ENCODE data around the gene NLRP4. TPM values are rescaled to one million over a fixed set of nuclear protein-coding genes. Genes with fewer than 3 reads are reported as not detected.
"Not testable (repeated sequence)": the region's sequence is repeated elsewhere in the genome, so short reads cannot be mapped to it uniquely, and the experiment has no call there.

Gene NLRP4
- total RNA-seq, 1 experiment from 2014 or later: not detected

- DNase-seq (ENCODE audit: low read depth): no peak
Observed at GRCh38 chr19:55898911-55899310, 62.6 kb downstream of the NLRP4 start.

GRCh38 chr19:55901369-55902079 lies 65.2 kb downstream of the NLRP4 start:
- DNase-seq (ENCODE audit: low read depth): no peak

GRCh38 chr19:55902080-55902751 lies 65.9 kb downstream of the NLRP4 start:
- DNase-seq (ENCODE audit: low read depth): no peak

DNA sequence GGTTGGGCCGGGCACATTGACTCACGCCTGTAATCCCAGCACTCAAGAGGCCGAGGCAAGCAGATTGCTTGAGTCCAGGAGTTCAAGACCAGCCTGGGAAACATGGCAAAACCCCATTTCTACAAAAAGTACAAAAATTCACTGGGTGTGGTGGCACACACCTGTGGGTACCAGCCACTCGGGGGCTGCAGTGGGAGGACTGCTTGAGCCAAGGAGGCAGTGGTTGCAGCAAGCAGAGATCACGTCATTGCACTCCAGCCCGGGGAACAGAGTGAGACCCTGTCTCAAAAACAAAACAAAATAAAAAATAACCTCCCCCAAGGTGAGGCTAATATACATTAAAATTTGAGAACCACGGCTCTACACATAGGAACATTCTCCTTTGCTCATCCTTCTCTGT lies 70.9 kb downstream of the NLRP4 start:
- DNase-seq (ENCODE audit: low read depth): no peak

DNA sequence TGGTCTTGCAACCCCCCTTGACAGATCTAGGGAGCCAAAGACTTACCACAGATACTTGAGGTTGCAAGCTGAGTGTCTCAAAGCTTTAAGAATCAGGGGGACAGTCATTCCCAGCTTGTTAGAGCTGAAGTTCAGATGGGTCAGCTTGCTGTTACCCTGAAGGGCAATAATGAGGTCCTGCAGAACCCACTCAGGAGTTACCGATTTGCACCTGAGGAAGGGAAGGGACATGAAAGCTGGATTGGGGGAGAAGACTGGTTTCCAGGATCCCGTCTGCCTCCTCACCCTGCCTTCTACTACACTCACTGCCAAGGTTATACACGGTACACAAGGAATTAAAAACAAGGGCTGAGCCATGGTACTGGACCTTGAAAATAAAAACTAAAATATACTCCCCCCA lies 71.4 kb downstream of the NLRP4 start:
- DNase-seq (ENCODE audit: low read depth): no peak

DNA sequence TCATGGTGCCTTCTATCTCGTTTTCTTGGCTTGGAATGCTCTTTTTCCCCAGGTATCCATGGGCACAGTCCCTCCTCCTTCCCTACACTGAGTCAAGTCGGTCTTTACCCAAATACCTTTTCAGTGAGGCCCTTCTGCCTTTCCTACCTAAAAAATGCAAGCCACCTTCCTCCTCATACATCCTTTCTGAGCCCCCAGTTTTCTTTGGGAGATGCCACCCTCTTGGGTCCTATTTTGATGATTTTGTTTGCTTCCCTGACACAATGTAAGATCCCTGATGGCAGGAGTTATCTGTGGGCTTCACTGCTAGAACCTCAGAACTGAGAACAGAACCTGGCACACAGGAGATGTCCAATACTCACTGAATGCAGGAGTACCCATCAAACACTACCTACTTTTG lies 73.5 kb downstream of the NLRP4 start:
- no peak for DNase-seq (ENCODE audit: low read depth)

GRCh38 chr19:55912916-55913315 lies 76.6 kb downstream of the NLRP4 start:
- DNase-seq (ENCODE audit: low read depth): no peak

GRCh38 chr19:55913643-55914268 lies 77.4 kb downstream of the NLRP4 start:
- DNase-seq (ENCODE audit: low read depth): no peak

DNA sequence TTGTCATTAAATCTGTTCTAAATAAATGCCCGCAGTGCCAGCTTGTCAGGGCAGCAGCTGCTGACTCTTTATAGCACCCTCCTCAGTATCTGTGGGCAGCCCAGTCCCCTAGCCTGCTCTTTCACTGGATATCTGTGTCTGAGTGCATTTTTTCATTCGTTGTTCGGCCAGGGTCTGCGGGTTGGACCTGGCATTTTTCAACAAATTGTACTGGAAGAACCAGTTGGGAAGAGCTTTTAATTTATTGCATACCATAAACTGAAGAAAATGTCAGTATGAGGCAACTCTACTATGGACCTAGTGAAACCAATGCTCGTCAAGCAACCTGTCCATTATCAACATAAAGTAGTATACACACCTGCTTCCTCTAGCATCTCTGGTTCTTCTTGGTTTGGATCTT lies 87.2 kb downstream of the NLRP4 start:
- DNase-seq (ENCODE audit: low read depth): no peak

DNA sequence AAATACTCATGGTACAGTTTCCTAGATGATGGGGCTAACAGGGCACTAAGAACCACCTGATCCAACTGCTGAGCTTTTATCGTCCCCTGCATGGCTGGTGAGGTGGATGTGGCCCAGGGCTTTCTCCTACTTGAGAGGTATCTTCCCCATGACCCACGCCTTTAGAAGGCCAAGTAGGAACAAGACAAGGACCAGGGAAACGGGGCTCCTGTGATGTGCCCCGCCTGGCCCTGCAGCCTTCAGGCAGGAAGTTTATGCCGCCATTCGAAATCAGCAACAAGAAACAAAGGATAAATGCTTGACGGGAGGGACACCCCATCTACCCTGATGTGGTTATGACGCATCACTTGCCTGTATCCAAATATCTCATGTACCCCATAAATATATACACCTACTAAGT lies 91.7 kb downstream of the NLRP4 start:
- DNase-seq (ENCODE audit: low read depth): no peak

DNA sequence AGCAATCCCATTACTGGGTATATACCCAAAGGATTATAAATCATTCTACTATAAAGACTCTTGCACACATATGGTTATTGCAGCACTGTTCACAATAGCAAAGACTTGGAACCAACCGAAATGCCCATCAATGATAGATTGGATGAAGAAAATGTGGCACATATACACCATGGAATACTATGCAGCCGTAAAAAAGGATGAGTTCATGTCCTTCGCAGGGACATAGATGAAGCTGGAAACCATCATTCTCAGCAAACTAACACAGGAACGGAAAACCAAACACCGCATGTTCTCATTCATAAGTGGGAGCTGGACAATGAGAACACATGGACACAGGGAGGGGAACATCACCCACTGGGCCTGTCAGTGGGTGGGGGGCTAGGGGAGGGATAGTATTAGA lies 92.9 kb downstream of the NLRP4 start:
- not testable (repeated sequence) for DNase-seq (ENCODE audit: low read depth)

DNA sequence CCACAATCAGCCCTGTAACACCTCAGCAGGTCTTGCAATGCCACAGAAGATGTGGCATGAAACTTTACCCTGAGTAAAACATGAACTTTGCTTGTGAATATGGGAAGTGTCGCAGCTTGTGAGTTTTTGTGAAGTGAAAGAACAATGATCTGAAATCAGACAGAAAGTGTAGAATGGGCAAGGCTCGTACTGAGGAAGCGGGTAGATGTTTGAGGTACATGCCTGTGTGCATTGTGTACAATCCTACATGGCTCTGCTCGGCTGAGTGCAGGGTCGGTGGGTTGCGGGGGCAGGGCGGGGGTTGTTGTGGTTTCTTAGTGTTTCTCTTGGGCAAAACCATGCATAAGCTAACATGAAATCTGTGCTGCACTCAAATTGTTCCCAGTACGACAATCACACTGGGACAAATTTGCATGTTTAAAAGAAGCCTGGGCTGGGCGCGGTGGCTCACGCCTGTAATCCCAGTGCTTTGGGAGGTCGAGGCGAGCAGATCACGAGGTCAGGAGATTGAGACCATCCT lies 94.7 kb downstream of the NLRP4 start:
- DNase-seq (ENCODE audit: low read depth): no peak

Other genes with a start within 250 kb of the NLRP4 start
- 4.7 and 7.4 TPM in 2 replicates for gene FIZ1, start 237.0 kb upstream of the NLRP4 start, total RNA-seq (2014; rRNA removed)
- gene ZNF524, start 236.3 kb upstream of the NLRP4 start, total RNA-seq (2014; rRNA removed): 13.4 and 14.0 TPM in 2 replicates
- gene ZNF865, start 230.9 kb upstream of the NLRP4 start, total RNA-seq (2014; rRNA removed): 2.2 and 3.0 TPM in 2 replicates
- gene ZNF784, start 212.0 kb upstream of the NLRP4 start, total RNA-seq (2014; rRNA removed): 3.3 and 5.5 TPM in 2 replicates
- gene ZNF580, start 195.5 kb upstream of the NLRP4 start, total RNA-seq (2014; rRNA removed): 8.7 and 15.3 TPM in 2 replicates
- gene ZNF581, start 192.9 kb upstream of the NLRP4 start, total RNA-seq (2014; rRNA removed): 11.4 and 15.4 TPM in 2 replicates
- gene CCDC106, start 188.3 kb upstream of the NLRP4 start, total RNA-seq (2014; rRNA removed): 14.2 and 15.3 TPM in 2 replicates
- 168 and 174 TPM in 2 replicates for gene U2AF2, start 181.5 kb upstream of the NLRP4 start, total RNA-seq (2014; rRNA removed)
- gene EPN1, start 161.3 kb upstream of the NLRP4 start, total RNA-seq (2014; rRNA removed): 126 and 145 TPM in 2 replicates
- gene NLRP9, start 98.1 kb upstream of the NLRP4 start, total RNA-seq (2014; rRNA removed): not detected in 2 replicates
- gene RFPL4A, start 77.4 kb upstream of the NLRP4 start, total RNA-seq (2014; rRNA removed): not detected in 2 replicates
- not detected in 2 replicates for gene RFPL4AL1, start 67.4 kb upstream of the NLRP4 start, total RNA-seq (2014; rRNA removed)
- gene NLRP11, start 4.5 kb upstream of the NLRP4 start, total RNA-seq (2014; rRNA removed): 0.11 TPM in 1 of 2 replicates, not detected in the other
- gene NLRP13, start 95.8 kb downstream of the NLRP4 start, total RNA-seq (2014; rRNA removed): not detected in 2 replicates
- gene NLRP8, start 111.3 kb downstream of the NLRP4 start, total RNA-seq (2014; rRNA removed): not detected in 2 replicates
- gene NLRP5, start 150.2 kb downstream of the NLRP4 start, total RNA-seq (2014; rRNA removed): not detected in 2 replicates